Neural cell (in vitro differentiated cells): ENCODE results near the gene RAB28. TPM values are rescaled to one million over a fixed set of nuclear protein-coding genes. Genes with fewer than 3 reads are reported as not detected.

ENCODE experiments used
- H2AFZ ChIP-seq: fragments of 200-600, 300-800 bp; sonication (generic), shearing (Covaris generic); 2 replicates; pipeline ENCODE4 v1.6.0; 2014; ENCODE audit warnings: low read depth, mild to moderate bottlenecking, antibody characterized with exemption, low read length, moderate library complexity
- H3F3A ChIP-seq: fragments of 200-600 bp; shearing (Covaris generic); 2 replicates; pipeline ENCODE4 v1.6.1; 2016; ENCODE audit warnings: mild to moderate bottlenecking, moderate library complexity, mixed read lengths, antibody characterized with exemption, low read length; ENCODE audit not compliant: insufficient read depth, poor library complexity, severe bottlenecking
- H3K27ac ChIP-seq: fragments of 200-600, 300-800 bp; sonication (generic), shearing (Covaris generic); 2 replicates; pipeline ENCODE4 v1.5.1; 2014; ENCODE audit warnings: mild to moderate bottlenecking, low read length, moderate library complexity
- H3K27me3 ChIP-seq: fragments of 300-800, 200-600 bp; sonication (generic), shearing (Covaris generic); 2 replicates; pipeline ENCODE4 v1.6.0; 2014; ENCODE audit warnings: mild to moderate bottlenecking, low read depth, low read length, moderate library complexity; ENCODE audit not compliant: insufficient read depth
- H3K36me3 ChIP-seq: fragments of 300-800, 200-600 bp; sonication (generic), shearing (Covaris generic); 2 replicates; pipeline ENCODE4 v1.5.1; 2014; ENCODE audit warnings: mild to moderate bottlenecking, antibody characterized with exemption, low read length, moderate library complexity; ENCODE audit not compliant: insufficient read depth
- H3K4me2 ChIP-seq: fragments of 300-800, 200-600 bp; sonication (generic), shearing (Covaris generic); 2 replicates; pipeline ENCODE4 v1.6.0; 2014; ENCODE audit warnings: mild to moderate bottlenecking, low read length
- H3K4me3 ChIP-seq: fragments of 300-800, 200-600 bp; sonication (generic), shearing (Covaris generic); 2 replicates; pipeline ENCODE4 v1.5.1; 2014; ENCODE audit warnings: mild to moderate bottlenecking, low read length, moderate library complexity
- H3K79me2 ChIP-seq: fragments of 200-600 bp; shearing (Covaris generic); replicated peaks from 2 replicates; pipeline ENCODE4 v1.6.0; 2014; ENCODE audit warnings: mild to moderate bottlenecking, low read length, moderate library complexity; ENCODE audit not compliant: insufficient read depth
- H3K9ac ChIP-seq: fragments of 300-800, 200-600 bp; sonication (generic), shearing (Covaris generic); 2 replicates; pipeline ENCODE4 v1.6.1; 2016; ENCODE audit warnings: mild to moderate bottlenecking, low read length, mixed read lengths
- H3K9me2 ChIP-seq: fragments of 200-600 bp; shearing (Covaris generic); 2 replicates; pipeline ENCODE4 v1.6.1; 2016; ENCODE audit warnings: mild to moderate bottlenecking, low read length, mixed read lengths; ENCODE audit not compliant: insufficient read depth
- H3K9me3 ChIP-seq: fragments of 200-600, 300-800 bp; sonication (generic), shearing (Covaris generic); 2 replicates; pipeline ENCODE4 v1.6.1; 2016; ENCODE audit warnings: mild to moderate bottlenecking, mixed run types, low read length, moderate library complexity, mixed read lengths
- H4K20me1 ChIP-seq: fragments of 200-600 bp; shearing (Covaris generic); 2 replicates; pipeline ENCODE4 v1.6.1; 2016; ENCODE audit warnings: mild to moderate bottlenecking, mixed run types; ENCODE audit not compliant: insufficient read depth
- EP300 ChIP-seq: fragments of 450-650 bp; conservative IDR thresholded peaks from 2 replicates; pipeline ENCODE4 v1.6.1; 2014; ENCODE audit warnings: antibody characterized with exemption, mild to moderate bottlenecking, moderate library complexity; ENCODE audit not compliant: poor library complexity, severe bottlenecking
- EZH2 ChIP-seq: fragments of 200-600, 300-800 bp; shearing (Covaris generic), sonication (generic); IDR thresholded peaks from 2 replicates; pipeline ENCODE4 v1.6.1; 2014; ENCODE audit warnings: antibody characterized with exemption, low read length, borderline replicate concordance, mild to moderate bottlenecking; ENCODE audit not compliant: insufficient read depth, poor library complexity, severe bottlenecking
- MXI1 ChIP-seq: fragments of 450-650 bp; conservative IDR thresholded peaks from 2 replicates; pipeline ENCODE4 v1.6.1; 2014; ENCODE audit warnings: antibody characterized with exemption, mild to moderate bottlenecking; ENCODE audit not compliant: poor library complexity, severe bottlenecking
- POLR2AphosphoS5 ChIP-seq: IDR thresholded peaks from 2 replicates; pipeline ENCODE4 v1.6.1; 2012
- RAD21 ChIP-seq: fragments of 450-650 bp; conservative IDR thresholded peaks from 2 replicates; pipeline ENCODE4 v1.6.1; 2014; ENCODE audit warnings: antibody characterized with exemption, mild to moderate bottlenecking, moderate library complexity
- SMC3 ChIP-seq: fragments of 450-650 bp; conservative IDR thresholded peaks from 2 replicates; pipeline ENCODE4 v1.6.1; 2014; ENCODE audit warnings: antibody characterized with exemption, mild to moderate bottlenecking, moderate library complexity; ENCODE audit not compliant: poor library complexity
- TAF1 ChIP-seq: IDR thresholded peaks from 2 replicates; pipeline ENCODE4 v1.6.1; 2012; ENCODE audit warnings: low read depth
- polyA plus RNA-seq: library from polyadenylated mRNA; depleted of rRNA; stranded (reverse); fragments of >200 nt; gene quantifications from 2 replicates; pipeline ENCODE4 v1.2.3, GENCODE V29; 2014
- TF ChIP-seq, protein P1 (sequence below): fragments of 450-650 bp; IDR thresholded peaks from 2 replicates; pipeline ENCODE4 v1.5.1; 2014; ENCODE audit warnings: antibody characterized with exemption, mild to moderate bottlenecking, moderate library complexity; ENCODE audit not compliant: poor library complexity, severe bottlenecking
- TF ChIP-seq, protein P2 (sequence below): IDR thresholded peaks from 2 replicates; pipeline ENCODE4 v1.6.1; 2012; ENCODE audit warnings: borderline replicate concordance

The RAB28 gene
- polyA plus RNA-seq, 1 donor from 2014 or later, result 60.7 TPM

DNA sequence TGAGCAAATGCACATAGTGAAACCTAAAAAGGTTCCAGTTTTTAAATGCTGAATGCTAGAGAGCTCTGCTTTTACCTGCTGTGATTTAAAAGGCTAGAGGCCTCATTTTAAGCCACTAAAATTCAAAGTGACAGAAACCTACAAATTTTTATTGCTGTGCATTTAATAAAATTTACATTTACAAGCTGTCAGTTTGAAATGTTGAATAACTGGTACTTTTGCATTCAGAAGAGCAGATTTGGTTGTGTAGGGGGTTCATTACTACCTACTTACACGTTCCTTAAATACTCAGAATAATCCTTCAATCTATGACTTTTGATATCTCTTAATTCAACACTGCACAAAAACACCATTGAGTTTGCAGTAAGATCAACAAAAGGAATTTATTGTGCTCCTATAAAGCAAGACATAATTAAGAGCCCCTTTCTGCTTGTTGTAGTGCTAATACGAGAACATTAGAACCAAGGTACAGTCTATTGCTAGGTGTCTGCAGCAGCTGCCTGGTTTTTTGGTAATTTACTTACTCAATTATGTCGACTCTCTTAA lies 32.2 kb upstream of the RAB28 start:
- Histone ChIP-seq H3K27ac (no peak overlapping the region), H3F3A (peaks cover 5% of the 10 kb centered on the region), H3K27me3 (peaks cover 58% of the 10 kb centered on the region), H3K36me3 (no peaks in the 10 kb centered on the region), H3K9me2 (no peaks in the 10 kb centered on the region), H3K4me2 (no peak overlapping the region), H3K9me3 (no peaks in the 10 kb centered on the region), H3K4me3 (no peak overlapping the region), H3K79me2 (no peaks in the 10 kb centered on the region), H2AFZ (no peak overlapping the region), H3K9ac (no peak overlapping the region), H4K20me1 (no peaks in the 10 kb centered on the region)
- no peak for TF ChIP-seq MXI1
- TF ChIP-seq POLR2AphosphoS5, result no peak
- TF ChIP-seq, protein P1, sequence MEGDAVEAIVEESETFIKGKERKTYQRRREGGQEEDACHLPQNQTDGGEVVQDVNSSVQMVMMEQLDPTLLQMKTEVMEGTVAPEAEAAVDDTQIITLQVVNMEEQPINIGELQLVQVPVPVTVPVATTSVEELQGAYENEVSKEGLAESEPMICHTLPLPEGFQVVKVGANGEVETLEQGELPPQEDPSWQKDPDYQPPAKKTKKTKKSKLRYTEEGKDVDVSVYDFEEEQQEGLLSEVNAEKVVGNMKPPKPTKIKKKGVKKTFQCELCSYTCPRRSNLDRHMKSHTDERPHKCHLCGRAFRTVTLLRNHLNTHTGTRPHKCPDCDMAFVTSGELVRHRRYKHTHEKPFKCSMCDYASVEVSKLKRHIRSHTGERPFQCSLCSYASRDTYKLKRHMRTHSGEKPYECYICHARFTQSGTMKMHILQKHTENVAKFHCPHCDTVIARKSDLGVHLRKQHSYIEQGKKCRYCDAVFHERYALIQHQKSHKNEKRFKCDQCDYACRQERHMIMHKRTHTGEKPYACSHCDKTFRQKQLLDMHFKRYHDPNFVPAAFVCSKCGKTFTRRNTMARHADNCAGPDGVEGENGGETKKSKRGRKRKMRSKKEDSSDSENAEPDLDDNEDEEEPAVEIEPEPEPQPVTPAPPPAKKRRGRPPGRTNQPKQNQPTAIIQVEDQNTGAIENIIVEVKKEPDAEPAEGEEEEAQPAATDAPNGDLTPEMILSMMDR, result no peak
- no peak for TF ChIP-seq SMC3

DNA sequence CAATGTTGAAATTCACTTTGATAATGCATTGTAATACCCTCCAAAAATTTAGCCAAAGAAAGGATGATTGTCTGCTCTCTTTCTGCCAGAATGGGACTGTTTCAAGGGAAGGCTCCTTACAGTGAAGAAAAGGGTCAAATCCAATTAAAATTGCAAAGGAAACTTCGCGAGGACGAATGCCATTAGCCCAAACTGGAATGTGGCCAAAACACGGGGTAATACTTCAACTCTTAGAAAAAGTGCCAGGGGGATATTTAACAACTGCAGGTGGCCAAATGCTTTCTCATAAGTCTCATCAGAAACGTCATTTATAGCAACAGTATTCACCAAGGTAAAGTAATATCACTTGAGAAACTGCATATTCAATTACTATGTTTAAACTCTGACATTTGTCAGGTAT lies 31.1 kb upstream of the RAB28 start:
- no peaks in the 10 kb centered on the region for H3K79me2 ChIP-seq
- H3K9me2 ChIP-seq, result no peaks in the 10 kb centered on the region
- no peak overlapping the region for H3K4me3 ChIP-seq
- H3K27ac ChIP-seq, result no peak overlapping the region
- H3K27me3 ChIP-seq, result peaks cover 46% of the 10 kb centered on the region
- no peak overlapping the region for H2AFZ ChIP-seq
- TF ChIP-seq POLR2AphosphoS5 (no peak), RAD21 (no peak), EZH2 (no peak), TAF1 (no peak), SMC3 (no peak), EP300 (no peak)
- TF ChIP-seq, protein P2, sequence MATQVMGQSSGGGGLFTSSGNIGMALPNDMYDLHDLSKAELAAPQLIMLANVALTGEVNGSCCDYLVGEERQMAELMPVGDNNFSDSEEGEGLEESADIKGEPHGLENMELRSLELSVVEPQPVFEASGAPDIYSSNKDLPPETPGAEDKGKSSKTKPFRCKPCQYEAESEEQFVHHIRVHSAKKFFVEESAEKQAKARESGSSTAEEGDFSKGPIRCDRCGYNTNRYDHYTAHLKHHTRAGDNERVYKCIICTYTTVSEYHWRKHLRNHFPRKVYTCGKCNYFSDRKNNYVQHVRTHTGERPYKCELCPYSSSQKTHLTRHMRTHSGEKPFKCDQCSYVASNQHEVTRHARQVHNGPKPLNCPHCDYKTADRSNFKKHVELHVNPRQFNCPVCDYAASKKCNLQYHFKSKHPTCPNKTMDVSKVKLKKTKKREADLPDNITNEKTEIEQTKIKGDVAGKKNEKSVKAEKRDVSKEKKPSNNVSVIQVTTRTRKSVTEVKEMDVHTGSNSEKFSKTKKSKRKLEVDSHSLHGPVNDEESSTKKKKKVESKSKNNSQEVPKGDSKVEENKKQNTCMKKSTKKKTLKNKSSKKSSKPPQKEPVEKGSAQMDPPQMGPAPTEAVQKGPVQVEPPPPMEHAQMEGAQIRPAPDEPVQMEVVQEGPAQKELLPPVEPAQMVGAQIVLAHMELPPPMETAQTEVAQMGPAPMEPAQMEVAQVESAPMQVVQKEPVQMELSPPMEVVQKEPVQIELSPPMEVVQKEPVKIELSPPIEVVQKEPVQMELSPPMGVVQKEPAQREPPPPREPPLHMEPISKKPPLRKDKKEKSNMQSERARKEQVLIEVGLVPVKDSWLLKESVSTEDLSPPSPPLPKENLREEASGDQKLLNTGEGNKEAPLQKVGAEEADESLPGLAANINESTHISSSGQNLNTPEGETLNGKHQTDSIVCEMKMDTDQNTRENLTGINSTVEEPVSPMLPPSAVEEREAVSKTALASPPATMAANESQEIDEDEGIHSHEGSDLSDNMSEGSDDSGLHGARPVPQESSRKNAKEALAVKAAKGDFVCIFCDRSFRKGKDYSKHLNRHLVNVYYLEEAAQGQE, result no peak
- TF ChIP-seq, protein P1, result no peak
- no peak overlapping the region for H3K4me2 ChIP-seq
- H3F3A ChIP-seq, result peaks cover 5% of the 10 kb centered on the region
- H3K9ac ChIP-seq, result no peak overlapping the region
- no peaks in the 10 kb centered on the region for H4K20me1 ChIP-seq
- H3K9me3 ChIP-seq, result no peaks in the 10 kb centered on the region
- H3K36me3 ChIP-seq, result no peaks in the 10 kb centered on the region
